ENCODE measurements around the gene SLC28A3. TPM values are rescaled to one million over a fixed set of nuclear protein-coding genes. Genes with fewer than 3 reads are reported as not detected.

Gene SLC28A3
- total and polyA plus RNA-seq, 7 donors, result 0.23 to 2.4 TPM; not detected in 5

GRCh38 chr9:84325347-84325973, 15.1 kb downstream of the SLC28A3 start:
- DNase-seq, result no peak
- no peaks in the 10 kb centered on the region for H3K4me1 ChIP-seq
- H3K27ac ChIP-seq, result no peak overlapping the region
- intact Hi-C loops (cut with DNase I), result no loop called here
- TF ChIP-seq POLR2A (IDR thresholded peaks at IDR 0.05) (no peak), POLR2AphosphoS5 (IDR thresholded peaks at IDR 0.05) (no peak), EP300 (IDR thresholded peaks at IDR 0.05) (no peak), CTCF (IDR thresholded peaks at IDR 0.05) (no peak)
- H3K27me3 ChIP-seq, result no peaks in the 10 kb centered on the region
- peaks cover 0 to 7% (median 3%) of the 10 kb centered on the region in 4 donors for H3K9me3 ChIP-seq
- 37 to 64% methylated on average over 3 of the region's 3 CpGs for WGBS, 2 donors
- H3K4me3 ChIP-seq, result no peak overlapping the region
- H3K36me3 ChIP-seq, result no peaks in the 10 kb centered on the region

GRCh38 chr9:84324811-84325210, 15.7 kb downstream of the SLC28A3 start:
- Histone ChIP-seq H3K4me3 (no peak overlapping the region), H3K27ac (no peak overlapping the region), H3K36me3 (no peaks in the 10 kb centered on the region), H3K9me3 (peaks cover 0 to 7% (median 3%) of the 10 kb centered on the region in 4 donors), H3K27me3 (no peaks in the 10 kb centered on the region), H3K4me1 (no peaks in the 10 kb centered on the region)
- TF ChIP-seq CTCF (IDR thresholded peaks at IDR 0.05) (no peak), POLR2A (IDR thresholded peaks at IDR 0.05) (no peak), POLR2AphosphoS5 (IDR thresholded peaks at IDR 0.05) (no peak), EP300 (IDR thresholded peaks at IDR 0.05) (no peak)
- intact Hi-C loops (cut with DNase I), result no loop called here
- no peak for DNase-seq

DNA sequence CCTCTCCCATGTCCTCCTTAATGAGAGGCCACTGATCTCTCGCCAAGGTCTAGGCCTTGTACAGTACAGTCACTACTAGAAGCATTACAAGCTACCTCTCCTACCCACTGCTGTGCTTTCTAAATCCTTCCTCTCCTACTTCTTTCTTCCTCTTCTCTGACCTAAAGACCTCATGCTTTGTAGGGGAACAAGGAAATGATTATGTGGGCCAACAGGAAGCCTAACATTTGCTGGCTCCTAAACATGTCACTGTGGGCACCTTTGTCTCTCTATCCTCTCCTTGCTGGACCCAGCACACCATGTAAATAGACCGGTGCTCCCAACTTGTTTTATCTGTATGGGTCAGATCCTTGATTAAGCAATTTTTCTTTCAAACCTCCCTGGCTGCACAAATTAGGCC, 16.7 kb downstream of the SLC28A3 start:
- intact Hi-C loops (cut with DNase I), result no loop called here
- no peaks in the 10 kb centered on the region for H3K4me1 ChIP-seq
- TF ChIP-seq POLR2AphosphoS5 (IDR thresholded peaks at IDR 0.05) (no peak), POLR2A (IDR thresholded peaks at IDR 0.05) (no peak), EP300 (IDR thresholded peaks at IDR 0.05) (no peak)
- WGBS, 2 donors, result 78 to 87% methylated on average over 2 of the region's 2 CpGs
- DNase-seq, result no peak
- no peaks in the 10 kb centered on the region for H3K36me3 ChIP-seq
- peaks cover 0 to 7% (median 3%) of the 10 kb centered on the region in 4 donors for H3K9me3 ChIP-seq
- H3K4me3 ChIP-seq, result no peak overlapping the region
- H3K27ac ChIP-seq, result no peak overlapping the region
- no peaks in the 10 kb centered on the region for H3K27me3 ChIP-seq

DNA sequence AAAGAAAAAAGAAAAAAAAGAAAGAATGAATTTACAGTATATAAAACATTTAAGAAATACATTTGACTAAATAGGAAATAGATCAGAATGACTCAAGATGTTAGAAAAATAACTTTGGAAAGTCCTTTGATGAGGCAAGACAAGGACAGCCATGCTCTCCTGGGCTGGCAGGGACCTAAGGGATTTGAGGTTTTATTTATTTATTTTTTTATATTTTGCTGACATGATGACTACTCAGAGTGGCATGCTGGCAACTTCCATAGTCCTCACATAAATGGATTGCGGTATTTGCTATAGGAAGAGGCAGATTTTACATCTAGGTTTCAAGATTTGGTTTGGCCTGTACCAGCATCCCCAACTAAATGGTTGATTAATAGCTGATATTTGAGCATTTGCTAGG, 17.7 kb downstream of the SLC28A3 start:
- Histone ChIP-seq H3K27me3 (no peaks in the 10 kb centered on the region), H3K4me3 (no peak overlapping the region), H3K9me3 (no peaks in the 10 kb centered on the region), H3K36me3 (no peaks in the 10 kb centered on the region), H3K27ac (no peak overlapping the region), H3K4me1 (no peaks in the 10 kb centered on the region)
- TF ChIP-seq CTCF (IDR thresholded peaks at IDR 0.05), result no peak
- TF ChIP-seq POLR2AphosphoS5 (IDR thresholded peaks at IDR 0.05), result no peak
- TF ChIP-seq EP300 (IDR thresholded peaks at IDR 0.05), result no peak
- TF ChIP-seq POLR2A (IDR thresholded peaks at IDR 0.05), result no peak
- DNase-seq, result no peak
- intact Hi-C loops (cut with DNase I), result no loop called here
- 94 to 97% methylated on average over 1 of the region's 1 CpG for WGBS, 2 donors

- 97 to 100% methylated on average over 1 of the region's 1 CpG for WGBS, 2 donors
- TF ChIP-seq EP300 (IDR thresholded peaks at IDR 0.05), result no peak
- TF ChIP-seq POLR2A (IDR thresholded peaks at IDR 0.05), result no peak
- no peak for TF ChIP-seq CTCF (IDR thresholded peaks at IDR 0.05)
- TF ChIP-seq POLR2AphosphoS5 (IDR thresholded peaks at IDR 0.05), result no peak
- Histone ChIP-seq H3K4me1 (no peaks in the 10 kb centered on the region), H3K27me3 (no peaks in the 10 kb centered on the region), H3K27ac (no peak overlapping the region), H3K4me3 (no peak overlapping the region), H3K36me3 (no peaks in the 10 kb centered on the region), H3K9me3 (no peaks in the 10 kb centered on the region)
- no peak for DNase-seq
- intact Hi-C loops (cut with DNase I), result no loop called here
Measured at GRCh38 chr9:84320231-84320630, 20.3 kb downstream of the SLC28A3 start.
